ENCODE results near the gene STAC3.

DNA sequence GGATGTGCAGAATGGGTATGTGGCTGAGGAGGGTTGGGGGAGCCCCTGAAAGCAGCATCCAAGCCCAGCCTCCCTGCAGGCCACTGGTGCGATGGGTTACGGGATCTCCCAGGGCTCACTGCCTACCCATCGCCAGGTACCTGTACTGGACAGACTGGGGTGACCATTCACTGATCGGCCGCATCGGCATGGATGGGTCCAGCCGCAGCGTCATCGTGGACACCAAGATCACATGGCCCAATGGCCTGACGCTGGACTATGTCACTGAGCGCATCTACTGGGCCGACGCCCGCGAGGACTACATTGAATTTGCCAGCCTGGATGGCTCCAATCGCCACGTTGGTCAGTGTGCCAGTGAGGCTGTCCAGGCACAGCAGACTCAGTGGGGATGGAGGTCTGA lies 52.7 kb downstream of the STAC3 start:
- TF ChIP-seq JUNB (IDR thresholded peaks at IDR 0.05) (no peak), ESRRA (IDR thresholded peaks at IDR 0.05; ENCODE audit: low read length) (no peak), EGR1 (IDR thresholded peaks at IDR 0.05; ENCODE audit: borderline replicate concordance in 1 of 2, low read depth in 2 of 2, low read length in 2 of 2) (no peak), BHLHE40 (IDR thresholded peaks at IDR 0.05; ENCODE audit: borderline replicate concordance in 1 of 2, low read depth in 2 of 2, low read length in 1 of 2) (no peak), GABPA (IDR thresholded peaks at IDR 0.05; ENCODE audit: low read depth) (no peak), NKRF (conservative IDR thresholded peaks at IDR 0.05) (no peak), RAD21 (IDR thresholded peaks at IDR 0.05; ENCODE audit: insufficient read depth, low read depth, low read length) (no peak), CREB1 (IDR thresholded peaks at IDR 0.05; ENCODE audit: low read depth) (no peak), ZNF24 (IDR thresholded peaks at IDR 0.05) (no peak)
- TF ChIP-seq, protein P1, sequence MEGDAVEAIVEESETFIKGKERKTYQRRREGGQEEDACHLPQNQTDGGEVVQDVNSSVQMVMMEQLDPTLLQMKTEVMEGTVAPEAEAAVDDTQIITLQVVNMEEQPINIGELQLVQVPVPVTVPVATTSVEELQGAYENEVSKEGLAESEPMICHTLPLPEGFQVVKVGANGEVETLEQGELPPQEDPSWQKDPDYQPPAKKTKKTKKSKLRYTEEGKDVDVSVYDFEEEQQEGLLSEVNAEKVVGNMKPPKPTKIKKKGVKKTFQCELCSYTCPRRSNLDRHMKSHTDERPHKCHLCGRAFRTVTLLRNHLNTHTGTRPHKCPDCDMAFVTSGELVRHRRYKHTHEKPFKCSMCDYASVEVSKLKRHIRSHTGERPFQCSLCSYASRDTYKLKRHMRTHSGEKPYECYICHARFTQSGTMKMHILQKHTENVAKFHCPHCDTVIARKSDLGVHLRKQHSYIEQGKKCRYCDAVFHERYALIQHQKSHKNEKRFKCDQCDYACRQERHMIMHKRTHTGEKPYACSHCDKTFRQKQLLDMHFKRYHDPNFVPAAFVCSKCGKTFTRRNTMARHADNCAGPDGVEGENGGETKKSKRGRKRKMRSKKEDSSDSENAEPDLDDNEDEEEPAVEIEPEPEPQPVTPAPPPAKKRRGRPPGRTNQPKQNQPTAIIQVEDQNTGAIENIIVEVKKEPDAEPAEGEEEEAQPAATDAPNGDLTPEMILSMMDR (IDR thresholded peaks at IDR 0.05 in 2 of 3, conservative IDR thresholded peaks at IDR 0.05 in 1 of 3; ENCODE audit: control insufficient read depth in 2 of 3, extremely low read depth in 1 of 3, insufficient read depth in 1 of 3, low read depth in 3 of 3, low read length in 3 of 3), result no peak
- TF ChIP-seq, protein P2, sequence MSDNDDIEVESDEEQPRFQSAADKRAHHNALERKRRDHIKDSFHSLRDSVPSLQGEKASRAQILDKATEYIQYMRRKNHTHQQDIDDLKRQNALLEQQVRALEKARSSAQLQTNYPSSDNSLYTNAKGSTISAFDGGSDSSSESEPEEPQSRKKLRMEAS (IDR thresholded peaks at IDR 0.05; ENCODE audit: low read depth, low read length), result no peak
- TF ChIP-seq, protein P3, sequence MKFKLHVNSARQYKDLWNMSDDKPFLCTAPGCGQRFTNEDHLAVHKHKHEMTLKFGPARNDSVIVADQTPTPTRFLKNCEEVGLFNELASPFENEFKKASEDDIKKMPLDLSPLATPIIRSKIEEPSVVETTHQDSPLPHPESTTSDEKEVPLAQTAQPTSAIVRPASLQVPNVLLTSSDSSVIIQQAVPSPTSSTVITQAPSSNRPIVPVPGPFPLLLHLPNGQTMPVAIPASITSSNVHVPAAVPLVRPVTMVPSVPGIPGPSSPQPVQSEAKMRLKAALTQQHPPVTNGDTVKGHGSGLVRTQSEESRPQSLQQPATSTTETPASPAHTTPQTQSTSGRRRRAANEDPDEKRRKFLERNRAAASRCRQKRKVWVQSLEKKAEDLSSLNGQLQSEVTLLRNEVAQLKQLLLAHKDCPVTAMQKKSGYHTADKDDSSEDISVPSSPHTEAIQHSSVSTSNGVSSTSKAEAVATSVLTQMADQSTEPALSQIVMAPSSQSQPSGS (IDR thresholded peaks at IDR 0.05; ENCODE audit: low read length), result no peak

Data from GM12878 (cell line).